ENCODE measurements around the gene SLC49A3. TPM values are rescaled to one million over a fixed set of nuclear protein-coding genes. Genes with fewer than 3 reads are reported as not detected.

Gene SLC49A3
- total RNA-seq, 1 experiment from 2014 or later, result not detected

GRCh38 chr4:705278-706082 is 16.5 kb upstream of the SLC49A3 start, which contains the start of gene PCGF3:
Gene PCGF3 (plus strand): TSS chr4:705832. CDS start chr4:733681, 27,849 bp downstream.
- peak within 1 kb of the TSS; percentile 99 for H3K9ac ChIP-seq (ENCODE audit: low read length)
- ChIA-PET POLR2A (ENCODE audit: unreplicated experiment) (no interaction called here), CTCF (interaction anchor here (1.0 kb wide), 1 partner anchor 35 kb away, joined by 5 read pairs; no protein-coding TSS in a partner anchor)
- H3K27ac ChIP-seq (ENCODE audit: low read length), result no peak within 1 kb of the TSS
- BruUV-seq (replicated peaks), result no TSS peak
- peak within 1 kb of the TSS; percentile 86 for H3K4me2 ChIP-seq (ENCODE audit: low read length)
- ATAC-seq (peak; percentile 96), DNase-seq (peak; percentile 89)
- no peaks in the 10 kb centered on the region for H3K9me3 ChIP-seq (ENCODE audit: low read length)
- peak within 1 kb of the TSS; percentile 85 for H3K4me3 ChIP-seq (ENCODE audit: low read length)
- intact Hi-C loops (cut with micrococcal nuclease), result no loop called here
- no peaks in the 10 kb centered on the region for H3F3A ChIP-seq (ENCODE audit: low read length, unreplicated experiment)
- peak within 1 kb of the TSS; percentile 77; the same call in 1 of the 2 replicates for H2AFZ ChIP-seq (ENCODE audit: low read length)
- peaks cover 45% of the 10 kb centered on the region for H3K79me2 ChIP-seq (ENCODE audit: low read length)
- H3K36me3 ChIP-seq (ENCODE audit: low read depth, low read length), result no peaks in the 10 kb centered on the region
- H4K20me1 ChIP-seq (ENCODE audit: low read length), result no peaks in the 10 kb centered on the region
- H3K4me1 ChIP-seq (ENCODE audit: insufficient read depth, low read length), result no peaks in the 10 kb centered on the region
- H3K27me3 ChIP-seq (ENCODE audit: low read length), result no peaks in the 10 kb centered on the region
- no peaks in the 10 kb centered on the region for H3K9me2 ChIP-seq (replicated peaks; ENCODE audit: low read length)
- TF ChIP-seq EZH2phosphoT487 (IDR thresholded peaks at IDR 0.05; ENCODE audit: borderline replicate concordance, low read length), result no peak
- TF ChIP-seq EZH2 (IDR thresholded peaks at IDR 0.05; ENCODE audit: low read length, unreplicated experiment), result no peak
- TF ChIP-seq, protein P1, sequence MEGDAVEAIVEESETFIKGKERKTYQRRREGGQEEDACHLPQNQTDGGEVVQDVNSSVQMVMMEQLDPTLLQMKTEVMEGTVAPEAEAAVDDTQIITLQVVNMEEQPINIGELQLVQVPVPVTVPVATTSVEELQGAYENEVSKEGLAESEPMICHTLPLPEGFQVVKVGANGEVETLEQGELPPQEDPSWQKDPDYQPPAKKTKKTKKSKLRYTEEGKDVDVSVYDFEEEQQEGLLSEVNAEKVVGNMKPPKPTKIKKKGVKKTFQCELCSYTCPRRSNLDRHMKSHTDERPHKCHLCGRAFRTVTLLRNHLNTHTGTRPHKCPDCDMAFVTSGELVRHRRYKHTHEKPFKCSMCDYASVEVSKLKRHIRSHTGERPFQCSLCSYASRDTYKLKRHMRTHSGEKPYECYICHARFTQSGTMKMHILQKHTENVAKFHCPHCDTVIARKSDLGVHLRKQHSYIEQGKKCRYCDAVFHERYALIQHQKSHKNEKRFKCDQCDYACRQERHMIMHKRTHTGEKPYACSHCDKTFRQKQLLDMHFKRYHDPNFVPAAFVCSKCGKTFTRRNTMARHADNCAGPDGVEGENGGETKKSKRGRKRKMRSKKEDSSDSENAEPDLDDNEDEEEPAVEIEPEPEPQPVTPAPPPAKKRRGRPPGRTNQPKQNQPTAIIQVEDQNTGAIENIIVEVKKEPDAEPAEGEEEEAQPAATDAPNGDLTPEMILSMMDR (conservative IDR thresholded peaks at IDR 0.05; ENCODE audit: low read depth, low read length), result no peak

DNA sequence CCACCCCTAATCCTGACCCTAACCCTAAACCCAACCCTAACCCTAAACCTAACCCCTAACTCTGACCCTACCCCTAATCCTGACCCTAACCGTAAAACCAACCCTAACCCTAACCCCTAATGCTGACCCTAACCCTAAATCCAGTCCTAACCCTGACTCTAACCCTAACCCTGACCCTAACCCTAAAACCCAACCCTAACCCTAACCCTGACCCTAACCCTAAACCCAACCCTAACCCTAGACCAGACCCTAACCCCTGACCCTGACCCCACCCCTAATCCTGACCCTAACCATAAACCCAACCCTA is 16.0 kb upstream of the SLC49A3 start:
- Histone ChIP-seq H3K27ac (ENCODE audit: low read length) (no peak overlapping the region), H3F3A (ENCODE audit: low read length, unreplicated experiment) (no peaks in the 10 kb centered on the region), H3K4me2 (ENCODE audit: low read length) (peak overlapping the region; percentile 80), H3K27me3 (ENCODE audit: low read length) (no peaks in the 10 kb centered on the region), H3K9me2 (replicated peaks; ENCODE audit: low read length) (no peaks in the 10 kb centered on the region), H3K36me3 (ENCODE audit: low read depth, low read length) (no peaks in the 10 kb centered on the region), H3K79me2 (ENCODE audit: low read length) (peaks cover 40% of the 10 kb centered on the region), H2AFZ (ENCODE audit: low read length) (peak overlapping the region; percentile 71; the same call in 1 of the 2 replicates), H3K4me3 (ENCODE audit: low read length) (peak overlapping the region; percentile 65; the same call in 1 of the 2 replicates), H4K20me1 (ENCODE audit: low read length) (no peaks in the 10 kb centered on the region), H3K9me3 (ENCODE audit: low read length) (no peaks in the 10 kb centered on the region), H3K4me1 (ENCODE audit: insufficient read depth, low read length) (no peaks in the 10 kb centered on the region), H3K9ac (ENCODE audit: low read length) (no peak overlapping the region)
- no TSS peak for BruUV-seq (replicated peaks)
- DNase-seq (no peak), ATAC-seq (no peak)
- CTCF ChIA-PET, result interaction anchor here (1.0 kb wide), 1 partner anchor 36 kb away, joined by 5 read pairs; no protein-coding TSS in a partner anchor
- POLR2A ChIA-PET (ENCODE audit: unreplicated experiment), result no interaction called here
- TF ChIP-seq EZH2phosphoT487 (IDR thresholded peaks at IDR 0.05; ENCODE audit: borderline replicate concordance, low read length), result no peak
- TF ChIP-seq, protein P1 (conservative IDR thresholded peaks at IDR 0.05; ENCODE audit: low read depth, low read length), result no peak
- no peak for TF ChIP-seq EZH2 (IDR thresholded peaks at IDR 0.05; ENCODE audit: low read length, unreplicated experiment)
- intact Hi-C loops (cut with micrococcal nuclease), result no loop called here
